HG02938 (cell line): ENCODE data around the gene ZFYVE16.
A peak's percentile ranks its signal among the peaks of the same experiment; 100 is the strongest.
"Not testable (repeated sequence)": the region's sequence is repeated elsewhere in the genome, so short reads cannot be mapped to it uniquely, and the experiment has no call there.

Experiments
- ATAC-seq: cut with Tn5 transposase; IDR thresholded peaks from one replicate; pipeline ENCODE4 v1.9.1; 2021; ENCODE audit warnings: mild to moderate bottlenecking, moderate library complexity; ENCODE audit not compliant: unreplicated experiment

ZFYVE16 gene

DNA sequence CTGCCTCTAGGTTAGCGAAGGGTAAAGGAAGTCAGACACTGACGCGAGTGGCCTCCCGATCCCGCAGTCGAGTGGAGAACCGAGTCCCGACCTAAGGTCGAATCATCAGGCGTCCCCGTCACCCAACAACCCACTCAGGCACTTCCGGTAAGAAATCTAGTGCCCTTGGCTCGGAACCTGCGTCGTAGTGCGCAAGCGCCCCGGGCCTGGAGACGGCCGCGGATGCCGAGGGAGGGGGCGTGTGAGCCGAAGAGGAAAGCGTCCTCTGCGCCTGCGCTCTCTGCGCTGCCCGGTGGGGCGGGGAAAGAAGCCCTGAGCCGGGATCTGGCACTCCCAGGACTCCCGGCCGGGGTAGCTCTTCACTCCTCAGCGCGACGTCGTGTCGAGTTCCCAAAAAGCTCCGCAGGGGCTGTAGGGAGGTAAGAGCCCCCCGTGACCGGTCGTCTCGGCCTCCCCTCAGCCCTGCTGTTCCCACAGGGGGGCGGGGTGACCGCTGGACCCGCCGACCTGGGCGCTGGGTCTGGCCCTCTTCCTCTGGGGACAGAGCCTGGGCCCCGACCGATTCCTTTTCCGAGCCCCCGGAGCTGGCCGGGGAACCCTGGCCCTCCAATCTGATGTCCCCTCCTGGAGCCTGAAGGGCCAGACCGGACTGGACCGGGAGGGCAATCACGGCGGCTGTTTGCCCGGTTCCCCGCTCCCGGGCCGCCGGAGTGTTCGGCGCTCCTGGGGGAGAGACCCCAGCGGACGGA, at the start of gene ZFYVE16:
ZFYVE16 (plus strand) TSS at position 330 of the 749 bp plus-strand sequence. CDS start 26,084 bp downstream, outside the sequence.
- ATAC-seq = peak; percentile 90

DNA sequence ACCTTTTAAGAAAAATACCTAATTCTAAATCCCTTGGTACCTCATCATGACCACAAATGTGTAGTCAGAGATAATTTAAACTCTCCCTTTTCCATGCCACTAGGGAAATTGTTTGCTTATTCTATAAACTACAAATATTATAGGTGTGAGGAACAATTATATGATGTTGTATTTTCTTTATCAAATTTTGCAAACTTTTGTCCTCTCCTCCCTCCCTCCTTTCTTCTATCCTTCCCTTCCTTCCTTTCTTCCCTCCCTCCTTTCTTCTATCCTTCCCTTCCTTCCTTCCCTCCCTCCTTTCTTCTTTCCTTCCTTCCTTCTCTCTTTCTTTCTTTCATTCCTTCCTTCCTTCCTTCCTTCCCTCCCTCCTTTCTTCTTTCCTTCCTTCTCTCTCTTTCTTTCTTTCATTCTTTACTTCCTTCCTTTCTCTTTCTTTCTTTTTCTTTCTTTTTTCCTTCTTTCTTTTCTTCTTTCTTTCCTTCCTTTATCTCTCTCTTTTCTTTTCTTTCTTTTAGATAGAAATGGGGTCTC, 46.9 kb upstream of the ZFYVE16 start:
- no peak for ATAC-seq

DNA sequence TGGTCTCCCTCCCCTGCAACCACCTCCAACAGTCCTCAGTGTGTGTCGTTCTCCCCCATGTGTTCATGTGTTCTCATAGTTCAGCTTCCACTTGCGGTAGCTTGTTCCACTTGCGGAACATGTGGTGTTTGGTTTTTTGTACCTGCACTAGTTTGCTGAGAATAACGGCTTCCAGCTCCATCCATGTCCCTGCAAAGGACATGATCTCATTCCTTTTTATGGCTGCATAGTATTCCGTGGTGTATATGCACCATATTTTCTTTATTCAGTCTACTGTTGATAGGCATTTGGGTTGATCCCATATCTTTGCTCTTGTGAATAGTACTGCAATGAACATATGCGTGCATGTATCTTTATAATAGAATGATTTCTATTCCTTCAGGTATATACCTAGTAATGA, 43.0 kb upstream of the ZFYVE16 start:
- ATAC-seq = no peak

DNA sequence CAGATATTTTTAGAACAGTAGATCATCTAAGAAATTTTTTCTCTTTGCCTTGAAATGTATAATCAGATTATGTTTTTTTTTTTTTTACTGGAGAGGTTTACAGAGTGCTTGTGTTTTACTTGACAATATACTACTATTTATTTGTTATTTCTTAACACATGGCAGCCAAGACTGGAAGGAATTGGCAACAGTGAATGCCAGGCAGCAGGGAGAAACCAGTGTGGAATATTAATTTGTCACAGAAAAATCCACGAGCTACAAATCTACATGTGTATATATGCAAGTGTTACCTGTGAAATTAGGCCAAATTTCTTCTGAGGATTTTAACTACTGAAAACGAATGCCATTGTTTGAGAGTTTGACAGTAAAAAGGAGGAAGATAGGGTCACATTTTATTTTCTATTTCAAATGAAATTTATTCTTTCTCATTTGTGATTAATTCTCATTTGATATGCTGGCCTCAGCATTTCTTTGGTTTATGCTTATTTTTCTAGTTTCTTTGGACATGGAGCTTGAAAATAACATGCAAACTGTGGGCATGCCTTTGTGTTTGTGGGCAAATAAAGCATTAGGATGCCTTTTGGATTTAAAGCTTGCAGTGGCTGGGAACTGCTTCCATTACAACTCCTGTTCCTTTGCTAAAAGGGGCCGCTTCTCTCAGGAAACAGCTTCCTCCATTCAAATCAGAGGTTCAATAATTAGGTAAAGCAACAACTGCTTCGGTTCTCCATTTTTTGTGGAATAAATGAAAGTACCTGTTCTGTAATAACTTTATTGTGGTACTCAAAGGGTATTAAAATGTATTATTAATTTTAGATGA, 39.0 kb upstream of the ZFYVE16 start:
- no peak for ATAC-seq

DNA sequence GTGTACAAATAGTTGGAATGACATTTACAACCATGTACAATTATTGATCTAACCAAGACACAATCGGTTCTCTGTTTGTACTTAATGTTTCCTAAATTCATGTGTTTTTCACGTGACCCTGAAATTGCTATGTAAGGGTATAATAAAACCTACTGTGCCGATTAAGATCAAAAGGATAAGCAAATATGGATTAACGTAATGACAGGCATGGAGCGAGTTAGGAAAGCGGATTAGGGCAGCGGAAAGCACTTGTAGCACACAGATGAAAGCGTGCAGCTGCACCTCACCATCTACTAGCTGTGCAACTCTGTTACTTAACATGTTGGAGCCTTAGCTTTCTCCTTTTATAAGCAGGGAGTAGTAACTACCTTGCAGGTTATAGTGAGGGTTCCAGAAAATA, 38.3 kb upstream of the ZFYVE16 start:
- no peak for ATAC-seq

DNA sequence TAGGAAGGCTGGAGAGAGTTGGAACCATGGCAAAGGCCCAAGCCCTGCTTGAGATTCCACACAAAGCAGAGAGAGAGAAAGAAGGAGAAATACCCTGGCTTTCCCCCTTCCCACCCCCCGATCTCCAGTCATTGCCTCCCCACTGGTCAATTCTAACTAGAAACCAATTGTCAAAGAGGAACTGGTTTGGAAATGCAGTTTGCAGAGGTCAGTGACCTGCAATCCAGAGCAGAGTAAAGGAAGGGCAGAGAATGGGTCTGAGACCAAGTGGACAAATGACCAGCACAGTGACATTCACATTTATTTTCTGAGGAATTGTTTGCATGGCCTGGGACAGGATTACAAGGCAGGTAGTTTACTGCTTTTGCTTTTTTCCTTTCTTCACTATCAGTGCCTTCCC, 37.5 kb upstream of the ZFYVE16 start:
- ATAC-seq = no peak

DNA sequence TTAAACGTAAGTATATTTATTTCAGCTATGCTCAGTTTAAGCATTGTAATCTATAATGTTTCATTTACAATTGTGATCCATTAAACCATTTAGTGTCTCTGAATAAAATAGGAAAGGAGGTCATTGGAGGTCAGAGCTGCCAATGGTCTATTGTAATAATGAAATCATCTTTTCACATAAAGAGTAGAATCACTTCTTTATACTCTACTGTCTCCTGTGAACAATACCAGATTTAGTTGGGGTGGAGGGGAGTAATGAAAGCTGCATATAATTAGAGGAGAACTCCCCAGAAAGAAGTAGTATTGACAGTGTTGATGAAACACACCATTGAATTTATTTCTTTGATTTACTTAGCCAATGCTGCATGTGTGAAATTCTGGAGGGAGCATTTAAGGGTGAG, 35.1 kb upstream of the ZFYVE16 start:
- ATAC-seq = no peak

DNA sequence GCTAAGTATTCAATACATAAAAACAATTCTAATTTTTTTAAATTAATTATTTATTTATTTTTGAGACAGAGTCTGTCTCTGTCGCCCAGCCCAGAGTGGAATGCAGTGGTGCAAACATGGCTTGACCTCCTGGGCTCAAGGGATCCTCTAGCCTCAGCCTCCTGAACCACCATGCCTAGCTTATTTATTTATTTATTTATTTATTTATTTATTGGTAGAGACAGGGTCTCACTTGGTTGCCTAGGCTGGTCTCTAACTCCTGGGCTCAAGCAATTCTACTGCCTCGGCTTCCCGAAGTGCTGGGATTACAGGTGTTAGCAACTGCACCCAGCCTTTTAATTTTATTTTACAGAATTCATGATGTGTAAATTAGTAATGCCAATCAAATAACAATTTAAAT, 33.7 kb upstream of the ZFYVE16 start:
- ATAC-seq = no peak

DNA sequence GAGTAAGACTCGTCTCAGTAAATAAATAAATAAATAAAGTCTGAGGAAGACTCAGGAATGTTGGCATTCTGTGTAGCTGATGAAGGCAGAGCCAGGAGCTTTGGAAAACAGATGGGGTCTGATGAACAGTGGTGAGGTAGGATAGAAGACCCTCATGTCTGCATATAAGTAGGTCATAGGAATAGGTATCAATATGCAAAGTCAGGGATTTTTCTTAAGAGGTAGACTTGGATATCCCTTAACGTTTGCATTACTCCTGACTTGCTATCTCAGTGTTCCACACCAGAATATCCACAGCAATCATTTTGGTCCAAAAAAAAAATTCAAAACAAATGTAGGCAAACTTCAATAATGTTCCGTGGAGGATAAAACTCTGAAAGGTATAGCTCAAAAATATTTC, 31.3 kb upstream of the ZFYVE16 start:
- ATAC-seq = no peak

DNA sequence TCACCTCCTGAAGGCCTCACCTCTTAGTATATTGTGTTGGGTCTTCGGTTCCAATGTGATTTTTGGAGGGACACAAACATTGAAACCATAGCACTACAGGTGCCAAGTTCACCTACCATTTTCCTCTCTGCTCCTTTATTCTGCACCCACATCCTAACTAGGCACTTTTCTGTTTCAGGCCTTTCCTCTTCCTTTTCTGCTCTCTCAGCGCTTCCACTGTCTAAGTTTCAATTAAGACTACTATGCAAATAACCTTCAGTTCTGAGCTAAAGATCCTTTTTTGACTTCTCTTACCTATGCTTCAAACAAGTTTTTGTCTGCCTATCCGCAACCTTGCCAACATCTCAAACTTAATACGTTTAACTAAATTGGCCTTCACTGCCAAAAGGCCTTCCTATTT, 25.4 kb upstream of the ZFYVE16 start:
- ATAC-seq = no peak

DNA sequence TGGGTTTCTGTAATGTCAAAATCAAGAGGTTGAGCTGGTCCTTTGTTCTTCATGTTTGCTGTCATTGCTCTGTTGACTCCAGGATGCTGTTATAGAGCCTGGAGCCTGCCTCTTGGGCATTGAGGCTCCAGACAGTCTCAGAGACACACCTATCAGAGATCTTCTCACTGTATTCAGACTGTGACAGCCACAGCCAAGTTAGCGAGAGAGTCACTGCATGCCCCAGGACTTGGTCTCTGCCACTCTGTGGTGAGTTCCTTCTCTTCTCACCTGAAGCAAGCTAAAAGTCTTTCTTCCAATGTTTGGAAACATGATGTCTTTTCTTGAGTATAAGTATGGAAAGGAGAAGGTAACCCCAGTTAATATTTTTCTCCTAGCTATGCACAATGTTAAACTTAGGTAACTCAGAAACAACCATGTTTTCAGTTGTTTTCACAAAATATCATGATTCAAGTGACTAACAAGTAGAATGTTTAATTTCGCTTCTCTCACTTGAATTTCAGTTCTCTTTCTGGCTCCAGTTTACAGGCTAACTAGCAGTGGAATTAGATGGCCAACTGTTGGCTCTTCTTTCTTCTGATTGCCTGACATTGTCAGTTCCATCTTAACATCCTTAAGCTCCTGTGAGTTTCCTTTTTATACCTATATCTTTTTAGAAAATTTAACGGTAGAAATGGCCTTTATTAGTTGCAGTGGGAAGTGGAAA, 20.6 kb upstream of the ZFYVE16 start:
- no peak for ATAC-seq

DNA sequence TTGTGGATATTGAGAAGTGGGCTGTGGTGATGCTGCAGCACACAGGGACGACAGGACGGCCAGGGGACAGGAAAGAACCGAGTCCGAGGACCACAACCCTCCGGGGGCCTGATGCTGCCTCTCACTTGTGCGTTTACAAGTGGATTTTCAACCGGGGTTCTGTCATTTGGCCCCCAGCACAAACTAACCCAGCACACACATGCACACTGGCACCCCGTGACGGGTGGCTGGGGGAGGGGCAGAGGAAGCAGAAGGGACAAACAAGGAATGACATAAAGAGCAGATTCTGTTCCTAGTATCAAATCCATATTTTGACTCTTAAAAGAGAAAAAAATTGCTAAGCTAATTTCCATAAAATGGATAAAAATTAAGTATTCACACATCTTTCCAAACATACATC, 18.3 kb upstream of the ZFYVE16 start:
- no peak for ATAC-seq

DNA sequence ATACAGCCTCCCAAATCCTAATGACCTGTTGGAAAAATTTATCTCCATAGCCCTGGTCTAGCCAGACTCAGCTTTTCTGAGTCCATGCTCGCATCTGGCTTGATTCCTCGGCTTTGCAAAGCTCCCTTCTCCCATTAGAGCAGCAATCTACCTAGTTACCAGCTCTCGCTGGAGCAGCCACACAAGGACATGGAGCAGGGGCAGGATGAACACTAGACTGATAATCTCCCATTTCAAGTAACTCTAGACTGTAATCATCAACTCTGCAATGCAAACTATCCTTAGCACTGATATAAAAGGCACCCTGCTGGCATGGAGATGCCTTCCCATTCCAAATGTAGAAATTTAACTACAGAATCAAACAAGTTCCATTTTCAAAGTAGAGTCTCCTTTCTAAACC, 17.5 kb upstream of the ZFYVE16 start:
- not testable (repeated sequence) for ATAC-seq

DNA sequence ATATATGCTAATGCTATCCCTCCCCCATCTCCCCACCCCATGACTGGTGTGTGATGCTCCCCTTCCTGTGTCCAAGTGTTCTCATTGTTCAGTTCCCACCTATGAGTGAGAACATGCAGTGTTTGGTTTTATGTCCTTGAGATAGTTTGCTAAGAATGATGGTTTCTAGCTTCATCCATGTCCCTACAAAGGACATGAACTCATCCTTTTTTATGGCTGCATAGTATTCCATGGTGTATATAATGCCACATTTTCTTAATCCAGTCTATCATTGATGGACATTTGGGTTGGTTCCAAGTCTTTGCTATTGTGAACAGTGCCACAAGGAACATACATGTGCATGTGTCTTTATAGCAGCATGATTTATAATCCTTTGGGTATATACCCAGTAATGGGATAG, 16.6 kb upstream of the ZFYVE16 start:
- not testable (repeated sequence) for ATAC-seq

DNA sequence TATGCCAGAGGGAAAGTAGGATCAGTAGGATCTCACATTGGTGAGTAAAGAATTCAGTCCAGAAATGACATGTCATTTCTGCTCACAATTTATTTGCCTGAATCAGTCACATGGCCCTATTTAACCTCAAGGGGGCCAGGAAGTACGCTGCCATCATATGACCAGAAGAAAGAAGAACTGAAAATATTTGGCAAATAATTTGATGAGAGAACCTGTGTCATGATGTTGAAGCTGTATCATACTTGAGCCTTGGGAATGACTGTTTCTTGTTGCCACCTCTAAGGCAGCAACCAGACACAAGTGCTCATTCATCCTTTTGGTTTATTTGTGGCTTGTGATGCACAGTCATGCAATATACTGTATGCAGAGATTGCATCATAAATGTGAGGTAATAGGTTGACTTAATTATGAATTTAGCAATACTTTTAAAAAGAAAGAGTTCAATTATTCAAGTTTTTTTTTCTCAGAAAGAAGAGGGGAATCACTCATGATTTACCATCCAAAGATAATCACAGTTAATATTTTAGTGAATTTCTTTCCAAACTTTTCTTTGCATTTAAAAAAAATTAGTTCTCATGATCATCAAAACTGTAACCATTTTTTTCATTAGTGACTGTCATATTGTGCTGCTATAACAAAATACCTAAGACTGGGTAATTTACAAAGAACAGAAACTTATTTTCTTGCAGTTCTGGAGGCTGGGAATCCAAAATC, 8.2 kb upstream of the ZFYVE16 start:
- ATAC-seq = peak; percentile 97

DNA sequence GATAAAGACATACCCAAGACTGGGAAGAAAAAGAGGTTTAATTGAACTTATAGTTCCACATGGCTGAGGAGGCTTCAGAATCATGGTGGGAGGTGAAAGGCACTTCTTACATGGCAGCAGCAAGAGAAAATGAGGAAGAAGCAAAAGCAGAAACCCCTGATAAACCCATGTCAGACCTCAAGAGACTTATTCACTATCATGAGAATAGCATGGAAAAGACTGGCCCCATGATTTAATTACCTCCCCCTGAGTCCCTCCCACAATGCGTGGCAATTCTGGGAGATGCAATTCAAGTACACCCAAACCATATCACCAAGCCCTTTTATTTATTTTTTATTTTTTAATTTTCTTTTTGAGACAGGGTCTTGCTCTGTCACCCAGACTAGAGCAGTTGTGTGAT, 7.5 kb upstream of the ZFYVE16 start:
- not testable (repeated sequence) for ATAC-seq

DNA sequence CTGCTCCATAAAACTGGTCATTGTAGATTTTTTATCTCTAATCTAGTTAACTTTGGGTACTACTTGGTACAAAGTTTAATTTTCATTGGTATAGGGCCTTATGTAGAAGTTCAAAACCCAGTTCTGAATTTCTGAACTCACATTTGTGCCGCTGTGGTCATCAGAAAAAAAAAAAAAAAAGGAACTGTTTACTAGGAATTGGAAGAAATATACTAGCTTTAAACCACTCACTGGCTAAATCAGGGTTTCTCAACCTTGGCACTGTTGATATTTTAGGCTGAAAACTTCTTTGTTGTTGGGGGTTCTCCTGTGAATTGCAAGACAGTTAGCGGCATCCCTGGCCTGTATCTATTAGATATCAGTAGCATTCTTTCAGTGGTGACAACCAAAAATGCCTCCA, 4.1 kb upstream of the ZFYVE16 start:
- no peak for ATAC-seq

DNA sequence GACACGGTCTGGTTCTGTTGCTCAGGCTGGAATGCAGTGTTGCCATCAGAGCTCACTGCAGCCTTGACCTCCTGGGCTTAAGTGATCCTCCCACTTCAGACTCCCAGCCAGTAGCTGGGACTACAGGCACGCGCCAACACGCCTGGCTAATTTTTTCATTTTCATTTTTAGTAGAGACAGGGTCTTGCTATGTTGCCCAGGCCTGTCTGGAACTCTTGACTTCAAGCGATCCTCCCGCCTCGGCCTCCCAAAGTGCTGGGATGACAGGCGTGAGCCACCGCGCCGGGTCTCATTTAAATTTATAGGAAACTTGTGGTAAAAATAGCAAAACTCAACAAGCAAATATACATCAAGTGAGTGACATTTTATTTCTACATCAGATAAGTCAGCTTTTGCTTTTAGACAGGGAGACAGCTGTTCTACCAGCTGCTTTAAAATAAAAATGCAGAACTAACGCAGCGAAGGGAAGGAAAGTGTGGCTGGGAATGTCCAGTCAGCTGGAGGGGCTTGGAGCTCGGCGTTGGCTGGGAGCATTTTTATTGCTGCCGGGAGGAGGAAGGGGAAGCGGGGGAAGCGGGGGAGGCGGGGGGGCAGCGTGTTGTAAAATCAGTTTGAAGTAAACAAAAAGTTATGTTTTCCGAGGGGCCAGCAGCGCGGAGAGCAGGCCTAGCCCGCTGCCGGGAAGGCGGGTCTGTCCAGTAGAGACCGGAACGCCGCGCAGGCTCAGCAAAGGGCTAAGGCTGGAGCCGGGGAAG, 707 bp upstream of the ZFYVE16 start:
- no peak for ATAC-seq

DNA sequence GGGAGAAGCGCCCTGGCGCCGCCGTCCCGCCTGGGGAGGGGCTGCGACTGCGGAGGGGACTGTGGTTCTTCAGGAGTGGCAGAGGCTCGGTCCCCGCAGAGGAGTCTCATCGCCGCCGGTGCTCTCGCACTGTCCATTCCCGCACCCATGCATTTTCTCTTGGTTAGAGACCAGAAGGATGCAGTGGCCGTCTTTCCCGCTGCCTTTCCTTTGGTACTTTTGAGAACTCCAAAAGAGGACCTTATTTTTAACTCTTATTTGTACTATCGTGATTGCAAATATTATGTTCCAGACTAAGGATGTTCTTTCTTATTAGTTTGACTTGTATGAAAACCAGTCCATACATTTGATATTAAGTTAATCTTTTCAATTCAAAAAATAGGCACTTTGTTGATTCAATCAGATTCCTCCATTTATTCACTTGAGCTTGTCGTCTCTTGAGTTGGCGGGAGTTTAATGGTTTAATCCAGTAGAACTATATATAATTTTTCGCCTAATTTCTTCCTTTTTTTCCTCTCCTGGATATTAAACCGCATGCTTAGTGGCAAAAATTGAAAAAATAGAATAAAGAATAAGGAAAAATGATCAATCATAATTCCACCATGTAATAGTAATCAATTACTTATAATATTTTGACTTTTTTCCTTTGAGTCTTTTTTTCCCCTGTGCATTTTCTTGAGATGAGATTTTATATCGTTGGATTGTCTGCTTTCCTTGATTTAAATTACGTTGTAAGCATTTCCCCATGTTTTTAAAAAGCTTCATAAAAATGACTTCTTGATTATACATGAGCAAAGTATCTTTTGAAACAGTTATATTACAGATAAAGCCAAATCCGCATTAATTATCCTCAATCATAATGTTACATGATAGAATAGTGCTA, 861 bp downstream of the ZFYVE16 start:
- peak; percentile 38 for ATAC-seq
